SW480 (cell line): Measurements from ENCODE around the gene NECTIN1.

ENCODE experiments used
- DNase-seq: peaks from one replicate; pipeline ENCODE4 v3.0.0-alpha.2; 2016; ENCODE audit warnings: low spot score

Gene NECTIN1

DNA sequence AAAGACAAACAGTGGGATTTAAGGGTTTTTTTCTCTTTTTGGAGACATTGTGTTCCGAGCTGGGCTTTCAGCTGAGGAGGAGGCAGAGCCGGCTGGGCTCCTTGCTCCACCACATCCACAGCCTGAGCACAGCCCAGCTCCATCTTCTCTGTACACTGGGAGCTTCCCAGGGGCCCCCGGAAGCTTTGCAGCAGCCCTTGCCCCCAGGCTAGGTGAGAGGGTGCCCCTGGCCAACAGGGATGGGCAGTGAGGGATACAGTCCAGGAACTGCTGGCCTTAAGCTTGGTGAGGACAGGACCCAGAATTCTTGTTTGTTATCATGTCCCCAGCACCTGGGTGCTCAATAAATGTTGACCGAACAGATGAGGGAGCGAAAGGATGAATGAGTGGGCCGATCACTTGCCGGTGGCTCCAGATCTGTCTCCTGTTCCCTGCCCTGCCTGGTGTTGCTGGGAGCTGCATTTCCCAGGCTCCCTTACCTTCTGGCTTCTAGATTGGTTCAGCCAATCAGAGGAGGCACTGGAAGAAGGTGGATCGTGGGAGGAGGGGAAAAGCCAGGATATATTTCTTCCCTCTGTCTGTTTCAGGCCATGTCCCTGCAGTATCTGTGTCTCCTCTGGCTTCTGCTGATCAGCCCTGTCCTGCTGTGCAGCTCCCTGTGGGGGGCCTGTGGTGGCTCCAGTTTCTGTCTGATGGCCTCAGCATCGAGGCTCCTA lies 26.5 kb upstream of the NECTIN1 start:
- no peak for DNase-seq

DNA sequence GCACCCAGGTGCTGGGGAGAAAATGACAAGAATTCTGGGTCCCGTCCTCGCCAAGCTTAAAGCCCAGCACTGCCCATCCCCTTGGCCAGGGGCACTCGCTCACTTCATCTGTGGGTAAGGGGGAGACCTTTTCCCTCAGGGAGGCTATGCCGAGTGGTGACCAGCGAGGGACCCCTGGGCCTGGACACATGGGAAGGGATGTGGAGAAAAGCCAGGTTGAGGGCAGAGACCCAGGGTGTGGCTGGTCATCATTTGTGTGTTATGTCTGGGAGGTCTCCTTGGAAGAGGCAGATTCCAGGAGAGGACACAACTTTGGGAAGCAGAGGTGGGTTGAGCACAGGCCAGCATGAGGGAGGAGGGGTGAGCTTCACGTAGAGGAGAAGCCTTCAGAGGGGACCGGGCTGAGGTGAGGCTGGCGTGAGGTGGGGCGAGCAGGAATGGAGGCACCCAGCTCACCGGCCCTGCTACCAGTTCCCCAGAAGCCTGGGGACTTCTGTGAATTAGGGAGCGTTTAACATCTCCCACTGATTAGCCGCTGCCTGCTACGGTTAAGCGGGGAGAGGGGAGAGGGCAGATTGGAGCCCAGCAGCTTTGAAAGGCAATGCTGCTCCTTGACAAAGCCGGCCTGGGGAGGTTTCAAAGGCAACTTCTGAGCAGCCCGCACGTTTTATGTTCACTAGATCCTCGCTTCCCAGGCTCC lies 25.8 kb upstream of the NECTIN1 start:
- DNase-seq: no peak

DNA sequence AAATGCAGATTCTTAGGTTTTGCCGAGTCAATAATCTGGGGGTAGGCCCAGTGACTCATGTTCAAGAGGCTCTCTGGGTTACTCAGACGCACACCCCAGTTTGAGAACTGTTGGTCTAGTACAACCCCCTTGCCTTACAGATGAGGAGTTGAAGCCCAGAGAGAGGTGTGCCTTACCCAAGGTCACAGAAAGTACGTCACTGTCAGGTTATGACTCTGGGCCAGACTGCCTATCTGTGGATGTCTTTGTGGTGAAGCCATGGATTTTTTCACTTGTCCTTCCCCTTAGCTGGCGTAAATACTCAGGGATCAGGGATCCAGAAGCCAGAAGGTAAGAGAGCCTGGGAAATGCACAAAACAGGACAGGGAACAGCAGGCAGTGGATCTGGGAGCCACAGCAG lies 25.2 kb upstream of the NECTIN1 start:
- DNase-seq: no peak

DNA sequence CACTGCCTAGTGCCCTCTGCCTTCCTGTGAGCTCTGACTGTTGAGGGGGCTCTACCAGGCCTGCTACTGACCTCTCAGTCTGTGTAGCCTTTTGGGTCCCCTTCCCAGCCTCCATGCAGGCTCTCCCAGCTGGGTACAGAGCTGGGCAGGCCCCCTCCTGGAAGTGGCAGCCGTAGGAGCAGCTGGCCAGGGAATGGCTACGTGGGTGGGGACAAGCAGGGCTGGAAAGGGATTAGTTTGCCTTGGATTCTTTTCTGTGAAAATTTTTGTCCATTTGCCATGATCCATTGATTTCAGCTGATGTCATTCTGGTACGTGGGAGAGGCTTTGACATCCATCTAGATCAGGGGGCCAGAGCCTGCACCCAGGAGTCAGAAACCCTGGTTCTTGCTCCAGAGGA lies 23.9 kb upstream of the NECTIN1 start:
- DNase-seq: no peak

DNA sequence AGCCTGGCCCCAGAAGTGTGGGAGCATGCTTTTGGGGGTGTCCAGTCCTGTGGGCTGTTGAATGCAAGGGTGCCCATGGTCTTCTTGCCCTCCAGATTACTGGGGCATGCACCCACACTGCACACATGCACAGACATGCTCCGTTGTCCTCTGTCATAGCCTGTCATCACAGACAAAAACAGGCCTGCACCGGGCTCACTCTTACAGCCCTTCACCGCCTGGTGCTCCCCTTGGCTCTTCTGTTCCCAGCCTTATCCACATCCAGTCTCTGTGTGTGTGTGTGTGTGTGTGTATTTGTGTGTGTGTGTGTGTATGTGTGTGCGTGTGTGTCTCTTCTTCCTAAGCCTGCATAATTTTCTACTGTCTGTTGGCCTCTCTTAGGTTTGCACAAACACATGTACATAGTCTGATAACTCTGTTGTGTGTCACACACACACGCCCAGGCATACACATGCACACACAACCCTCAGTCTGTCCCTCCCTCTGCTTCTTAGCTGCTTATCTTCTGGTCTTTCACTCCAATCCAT lies 23.4 kb upstream of the NECTIN1 start:
- no peak for DNase-seq

DNA sequence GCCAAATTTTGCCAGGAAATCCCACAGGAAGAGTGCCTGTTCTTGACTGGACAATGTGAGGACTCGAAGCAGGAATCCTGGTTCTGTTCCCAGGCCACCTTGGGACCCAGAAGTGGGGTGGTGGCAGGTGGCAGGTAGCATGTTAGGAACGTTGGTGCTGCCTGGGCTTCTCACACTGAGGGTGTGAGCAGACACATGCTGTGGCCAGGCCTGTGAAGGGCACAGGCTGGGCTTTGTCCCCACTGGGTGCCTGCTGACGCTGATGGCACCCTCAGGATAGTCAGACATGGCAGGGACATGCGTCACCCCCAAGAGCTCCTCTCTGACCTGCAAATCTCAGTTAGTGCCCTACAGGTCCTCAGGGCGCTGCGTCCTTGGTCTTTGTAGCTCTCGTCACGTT lies 21.1 kb upstream of the NECTIN1 start:
- DNase-seq: no peak

DNA sequence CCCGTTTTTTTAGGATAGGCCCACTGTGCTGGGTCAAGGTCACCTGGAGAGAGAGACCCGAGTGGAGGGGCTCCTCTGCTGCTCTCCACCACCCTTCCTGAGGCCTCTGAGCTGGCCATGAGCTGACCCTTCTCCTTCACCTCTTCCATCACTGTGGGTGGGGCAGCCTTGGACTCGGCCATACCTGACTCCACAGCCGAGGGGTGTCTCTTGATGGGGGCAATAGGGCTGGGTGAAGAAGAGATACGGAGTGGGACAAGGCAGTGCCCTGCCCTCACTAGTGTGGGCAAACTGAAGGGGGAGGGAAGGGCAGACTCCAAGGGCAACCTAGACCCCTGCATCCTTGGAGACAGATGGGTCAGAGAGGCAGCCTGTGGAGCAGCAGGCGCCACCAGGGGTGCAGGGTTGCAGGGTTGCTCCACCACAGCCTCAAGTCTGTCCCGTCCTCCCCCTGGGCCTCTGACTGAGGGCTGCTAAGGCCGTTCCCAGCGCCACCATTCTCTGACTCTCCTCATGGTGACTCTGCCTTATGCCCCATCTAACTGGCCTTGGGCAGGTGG lies 20.1 kb upstream of the NECTIN1 start:
- DNase-seq: no peak

DNA sequence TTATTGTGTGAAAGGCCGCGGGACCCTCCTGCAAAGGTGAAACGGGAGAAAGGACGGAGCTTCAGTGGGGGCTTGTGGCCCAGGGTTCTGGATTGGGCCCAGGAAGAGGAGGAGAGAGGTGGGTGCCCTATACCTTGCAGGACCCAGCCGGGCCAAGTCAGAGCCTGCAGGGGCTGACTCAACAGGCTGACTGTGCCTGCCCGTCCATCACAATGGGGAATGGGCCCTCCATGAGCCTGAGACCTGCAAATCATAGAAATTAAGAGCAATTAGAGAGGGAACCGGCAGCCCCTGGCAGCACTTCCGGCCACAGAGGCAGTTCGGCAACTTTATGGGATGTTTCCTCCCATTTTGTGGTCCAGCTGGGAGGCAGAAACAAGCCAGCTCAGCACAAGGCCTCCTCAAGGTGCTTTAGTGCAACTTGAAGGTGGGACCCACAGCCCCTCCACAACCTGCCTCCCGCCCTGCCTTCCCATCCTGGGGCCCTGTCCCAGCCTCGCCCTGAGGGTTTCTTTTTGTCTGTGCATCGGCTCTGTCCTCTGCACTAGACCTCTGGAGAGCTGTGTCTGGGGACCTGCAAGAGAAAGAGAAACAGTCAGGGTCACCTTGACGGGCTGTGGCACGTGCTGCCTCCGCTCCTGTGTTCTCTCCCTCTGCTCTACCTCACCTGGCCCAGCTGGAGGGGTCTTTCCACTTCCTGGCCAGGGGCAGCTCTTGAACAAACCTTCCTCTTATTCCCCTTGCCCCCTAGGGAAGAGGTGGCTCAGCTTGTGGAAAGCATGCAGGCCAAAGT lies 19.1 kb upstream of the NECTIN1 start:
- DNase-seq: no peak

DNA sequence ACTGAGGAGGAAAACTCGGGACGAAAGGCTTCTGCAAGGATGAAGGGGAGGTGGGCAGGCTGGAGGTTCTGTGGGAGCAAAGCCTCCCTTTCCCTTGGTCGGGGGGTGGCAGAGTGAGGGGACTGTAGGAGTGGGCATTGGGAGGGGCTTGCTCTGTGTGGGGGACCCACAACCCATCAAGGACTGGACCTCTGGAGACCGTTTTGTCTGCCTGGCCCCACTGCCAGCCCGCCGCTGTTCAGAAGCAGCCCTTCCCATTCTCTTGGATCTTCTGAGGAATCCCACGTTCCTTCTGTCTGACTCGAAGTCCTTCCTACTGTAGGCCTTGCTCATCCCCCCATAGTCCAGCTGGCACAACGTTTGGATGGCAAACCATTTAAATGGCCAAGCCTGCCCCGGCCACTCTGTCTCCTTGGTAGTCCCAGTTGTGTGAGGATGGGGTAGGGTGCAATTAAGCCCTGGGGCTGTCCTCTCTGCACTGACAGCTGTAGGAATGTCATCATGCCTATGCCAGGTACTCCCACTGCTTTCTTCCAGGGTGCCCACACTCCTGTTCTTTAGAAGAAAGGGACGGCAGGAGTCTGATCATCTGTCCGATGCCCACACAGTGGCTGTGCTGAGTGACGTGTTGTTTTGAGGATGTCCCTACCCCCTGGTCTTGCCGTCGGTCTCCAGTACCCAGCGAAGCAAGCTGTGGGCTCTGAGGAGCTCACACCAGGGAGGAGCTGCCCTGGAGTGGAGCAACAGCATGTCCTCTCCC lies 17.0 kb upstream of the NECTIN1 start:
- DNase-seq: no peak

DNA sequence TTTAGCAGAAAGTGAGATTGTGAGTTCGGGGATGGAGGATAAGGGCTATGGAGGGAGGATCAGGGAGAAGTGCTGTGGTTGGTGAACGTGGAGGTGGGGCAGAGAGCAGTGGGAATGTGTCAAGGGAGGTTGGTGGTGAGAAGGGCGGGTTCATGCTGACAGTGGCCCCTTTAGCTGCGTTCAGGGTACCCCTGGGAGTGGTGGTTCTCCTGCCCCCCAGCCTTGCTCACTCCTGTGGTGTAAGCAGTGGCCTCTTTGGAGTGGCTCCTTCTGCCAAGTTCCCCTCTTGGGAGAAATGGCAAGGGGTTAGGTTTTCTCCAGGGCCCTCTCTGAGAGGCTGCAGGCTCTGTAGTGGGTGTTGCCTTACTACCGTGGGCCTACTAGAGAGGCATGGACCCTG lies 16.1 kb upstream of the NECTIN1 start:
- DNase-seq: no peak

DNA sequence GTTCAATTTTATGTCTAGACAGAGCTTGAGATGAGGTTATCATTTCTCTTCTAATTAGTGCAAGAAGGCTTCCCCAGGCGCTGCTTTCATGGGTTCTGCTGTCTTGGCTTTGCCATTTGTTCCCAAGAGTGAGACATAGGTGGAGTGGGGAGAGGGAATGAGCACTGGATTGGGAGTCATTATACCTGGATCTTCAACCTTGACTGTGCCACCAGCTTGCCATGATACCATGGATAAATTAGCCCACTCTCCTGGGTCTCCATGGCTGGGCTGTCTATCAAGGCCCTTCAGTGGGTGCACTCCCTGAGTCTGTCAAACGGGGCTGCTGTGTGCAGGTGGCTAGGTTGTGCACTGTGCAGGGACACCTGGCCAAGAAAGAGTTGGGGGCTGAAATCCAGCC lies 15.6 kb upstream of the NECTIN1 start:
- DNase-seq: no peak

DNA sequence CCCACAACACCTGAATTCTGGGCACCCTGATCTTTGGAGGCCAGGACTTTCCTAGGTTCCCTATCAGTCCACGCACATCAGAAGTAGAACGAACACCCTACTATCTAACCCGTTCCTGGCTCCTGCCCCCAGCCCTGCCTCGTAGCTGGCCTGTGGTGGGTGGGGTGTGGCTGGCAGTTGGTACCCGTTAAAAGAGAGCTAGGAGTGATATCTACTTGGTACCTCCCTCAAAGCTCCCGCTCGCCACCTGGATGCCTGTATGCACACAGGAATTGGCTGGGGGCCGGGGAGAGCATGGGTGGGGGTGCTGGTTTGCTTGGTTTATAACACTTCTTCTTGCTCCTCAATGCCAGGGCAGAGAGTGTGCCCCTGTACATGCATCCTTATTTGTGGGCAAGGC lies 14.0 kb upstream of the NECTIN1 start:
- no peak for DNase-seq

DNA sequence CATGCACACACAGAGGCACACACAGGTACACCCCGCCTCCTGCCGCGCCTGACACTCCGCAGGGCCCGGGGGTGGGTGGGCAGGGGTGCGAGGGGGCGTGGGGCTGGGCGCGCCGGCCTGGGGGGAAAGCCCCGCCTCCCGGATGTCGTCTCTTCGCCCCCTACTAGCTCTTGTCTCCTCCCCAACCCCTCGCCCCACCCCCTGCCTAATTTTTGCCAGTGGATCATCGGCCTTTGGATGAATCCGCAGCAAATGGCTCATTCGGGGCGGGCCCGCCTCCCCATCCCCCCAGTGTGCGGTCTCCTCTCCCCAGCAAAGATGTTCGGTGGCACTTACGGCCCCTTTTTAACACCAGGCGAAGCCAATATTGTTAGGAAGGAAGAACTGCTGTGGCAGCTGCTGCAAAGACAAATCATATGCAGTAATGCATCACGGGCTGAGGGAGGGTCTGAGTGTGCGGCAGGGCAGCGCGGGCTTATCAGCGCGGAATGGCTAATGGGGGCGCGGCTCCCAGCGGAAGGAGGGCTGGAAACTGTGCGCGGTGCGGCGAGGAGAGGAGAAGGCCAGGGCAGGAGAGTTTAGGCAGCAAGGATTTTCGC lies 13.4 kb upstream of the NECTIN1 start:
- no peak for DNase-seq

DNA sequence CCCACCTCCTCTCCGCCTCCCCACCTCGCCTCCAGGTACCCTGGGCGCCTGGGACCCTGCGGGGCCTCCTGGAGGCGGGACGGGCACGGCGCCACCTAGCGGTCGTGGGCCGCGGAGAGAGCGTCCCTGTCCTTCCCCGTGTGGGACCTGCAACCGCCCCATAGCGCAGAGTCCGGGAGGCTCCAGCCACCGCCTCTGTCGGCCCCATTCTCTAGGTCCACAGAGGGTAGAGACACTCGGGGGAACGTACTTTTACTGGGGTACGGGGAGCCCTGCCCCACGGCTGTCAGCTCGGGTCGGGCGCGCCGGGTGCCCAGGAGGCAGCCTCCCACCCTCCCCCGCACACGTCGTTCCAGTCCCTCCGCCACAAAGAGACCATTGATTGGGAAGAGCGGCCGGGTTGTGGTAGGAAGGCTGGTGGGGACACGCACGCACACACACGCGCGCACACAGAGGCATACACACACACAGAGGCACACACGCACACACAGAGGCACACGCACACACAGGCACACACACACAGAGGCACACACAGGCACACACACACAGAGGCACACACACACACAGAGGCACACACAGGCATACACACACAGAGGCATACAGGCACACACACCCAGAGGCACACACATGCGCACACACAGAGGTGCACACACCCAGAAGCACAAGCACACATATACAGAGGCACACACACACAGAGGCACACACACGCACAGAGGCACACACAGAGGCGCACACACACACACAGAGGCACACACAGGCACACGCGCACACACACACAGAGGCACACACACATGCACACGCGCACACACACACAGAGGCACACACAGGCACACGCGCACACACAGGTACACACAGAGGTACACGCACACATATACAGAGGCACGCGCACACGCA lies 12.6 kb upstream of the NECTIN1 start:
- no peak for DNase-seq

DNA sequence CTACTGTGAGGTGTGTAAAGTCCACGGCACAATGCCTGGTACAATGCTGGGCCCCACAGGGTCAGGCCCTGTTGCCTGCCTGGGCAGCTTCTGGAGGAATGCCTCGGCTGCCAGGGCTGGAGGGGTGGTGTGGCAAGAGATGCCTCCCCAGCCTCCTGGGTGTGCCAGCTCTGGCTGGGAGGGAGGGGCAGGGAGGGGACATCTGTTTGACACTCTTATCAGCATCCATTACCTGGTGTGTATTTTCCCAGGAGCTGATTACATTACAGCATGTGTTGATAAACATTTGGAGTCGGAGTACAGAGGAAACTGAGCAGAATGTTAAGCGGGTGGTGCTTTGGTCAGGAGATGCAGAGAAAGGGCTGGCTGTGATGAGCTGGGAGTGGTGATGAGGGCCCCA lies 11.0 kb upstream of the NECTIN1 start:
- no peak for DNase-seq

DNA sequence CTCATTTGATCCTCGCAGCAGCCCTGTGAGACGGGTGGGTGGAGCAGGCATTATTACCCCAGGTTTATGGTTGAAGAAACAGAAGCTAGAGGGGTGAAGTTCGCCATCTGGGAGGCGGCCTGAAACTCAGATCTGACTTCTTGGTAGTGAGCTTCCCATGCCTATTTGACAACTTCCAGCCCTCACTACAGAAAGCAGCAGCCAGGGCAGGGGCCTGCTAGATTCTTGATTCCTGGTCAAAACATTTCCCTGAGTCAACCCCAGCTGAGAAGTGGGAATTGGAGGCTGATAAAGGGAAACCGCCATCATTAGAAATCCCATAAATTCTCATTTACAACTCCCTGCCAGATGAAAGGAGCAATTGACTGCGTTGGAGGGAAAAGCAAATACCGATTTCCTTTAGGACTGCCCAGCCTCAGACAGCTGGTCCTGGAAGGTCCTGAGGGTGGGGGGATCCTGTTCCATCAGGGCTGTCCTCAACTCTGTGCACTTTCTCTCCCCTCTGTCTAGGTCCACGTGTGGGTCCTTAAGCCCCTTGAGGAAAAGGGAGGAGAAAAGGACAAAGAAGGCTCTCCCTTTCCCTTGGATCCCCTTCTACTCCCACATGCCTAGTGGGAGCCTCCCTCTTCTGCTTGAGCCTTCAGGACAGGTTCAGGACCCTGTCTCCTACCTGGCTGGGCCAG lies 10.2 kb upstream of the NECTIN1 start:
- peak; percentile 69 for DNase-seq

DNA sequence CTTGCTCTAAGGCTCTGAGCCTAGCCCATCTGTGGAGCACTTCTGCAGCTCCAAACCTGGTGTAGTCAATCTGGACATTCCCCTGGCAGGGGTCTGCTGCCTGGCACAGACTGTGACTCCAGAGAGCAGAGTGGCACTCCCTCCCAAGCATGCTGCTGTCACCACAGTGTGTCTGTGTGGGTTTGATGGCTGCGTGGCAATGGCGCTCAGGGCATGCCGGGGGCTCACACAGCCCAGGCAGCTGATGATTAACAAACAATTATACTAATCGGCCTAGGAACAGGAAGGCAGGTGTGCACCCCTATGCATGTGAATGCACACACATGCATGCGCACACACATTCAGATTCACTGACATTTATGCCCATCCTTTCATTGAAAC lies 9.0 kb upstream of the NECTIN1 start:
- no peak for DNase-seq

DNA sequence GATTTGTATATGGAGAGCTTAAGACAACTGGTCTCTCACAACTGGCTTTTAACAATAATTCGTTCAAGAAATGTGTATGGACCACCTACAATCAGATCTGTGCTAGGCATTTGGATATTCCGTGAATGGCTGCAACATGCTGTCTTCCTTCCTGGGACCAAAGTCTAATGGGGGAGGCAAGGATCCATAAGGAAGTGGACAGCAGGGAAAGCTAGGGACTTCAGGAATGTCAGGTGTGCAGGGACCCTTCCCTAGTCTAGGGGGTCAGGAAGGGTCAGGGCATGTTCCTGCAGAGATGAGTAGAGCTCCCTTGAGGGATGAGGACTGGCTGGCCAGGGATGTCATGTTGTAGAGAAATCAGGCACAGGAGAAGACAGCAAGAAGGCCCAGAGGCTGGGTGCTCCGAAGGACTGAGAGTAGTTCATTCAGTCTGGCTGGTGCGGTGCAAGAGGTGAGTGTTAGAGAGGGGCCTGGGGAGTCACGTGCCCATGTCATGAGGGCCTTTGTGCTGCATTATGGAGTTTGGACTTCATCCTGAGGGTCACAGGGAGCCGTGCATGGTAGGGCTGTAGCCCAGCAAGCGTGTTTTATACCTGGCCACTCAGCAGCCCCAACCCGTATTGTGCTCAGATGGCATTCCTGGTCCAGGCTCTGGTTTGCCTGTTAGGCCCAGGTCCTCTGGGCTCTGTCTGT lies 8.5 kb upstream of the NECTIN1 start:
- DNase-seq: no peak

DNA sequence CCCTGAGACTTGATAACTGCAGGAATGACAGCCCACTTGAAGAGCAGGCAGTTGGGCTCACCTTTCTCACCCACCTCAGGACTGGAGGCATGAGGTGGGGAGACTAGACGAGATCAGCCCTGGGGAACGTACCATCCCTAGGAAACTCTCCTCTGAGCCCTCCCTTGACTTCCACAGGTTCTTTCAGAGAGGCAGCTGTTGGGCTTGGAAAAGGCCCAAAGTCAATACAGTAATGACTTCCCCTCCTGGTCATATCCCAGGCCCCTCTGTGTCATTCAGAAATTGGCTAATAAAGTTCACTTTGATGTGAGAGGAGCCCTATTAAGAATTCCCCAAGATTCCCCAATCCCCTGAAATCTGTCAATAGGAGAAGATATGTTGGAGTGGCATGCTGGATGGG lies 5.8 kb upstream of the NECTIN1 start:
- no peak for DNase-seq
